Glomerular visceral epithelial cell (primary cell): Measurements from ENCODE around the gene ACBD6.

Experiments used
- DNase-seq: peaks from one replicate; pipeline ENCODE4 v3.0.0-alpha.2; 2016; ENCODE audit errors: extremely low spot score

Gene ACBD6

DNA sequence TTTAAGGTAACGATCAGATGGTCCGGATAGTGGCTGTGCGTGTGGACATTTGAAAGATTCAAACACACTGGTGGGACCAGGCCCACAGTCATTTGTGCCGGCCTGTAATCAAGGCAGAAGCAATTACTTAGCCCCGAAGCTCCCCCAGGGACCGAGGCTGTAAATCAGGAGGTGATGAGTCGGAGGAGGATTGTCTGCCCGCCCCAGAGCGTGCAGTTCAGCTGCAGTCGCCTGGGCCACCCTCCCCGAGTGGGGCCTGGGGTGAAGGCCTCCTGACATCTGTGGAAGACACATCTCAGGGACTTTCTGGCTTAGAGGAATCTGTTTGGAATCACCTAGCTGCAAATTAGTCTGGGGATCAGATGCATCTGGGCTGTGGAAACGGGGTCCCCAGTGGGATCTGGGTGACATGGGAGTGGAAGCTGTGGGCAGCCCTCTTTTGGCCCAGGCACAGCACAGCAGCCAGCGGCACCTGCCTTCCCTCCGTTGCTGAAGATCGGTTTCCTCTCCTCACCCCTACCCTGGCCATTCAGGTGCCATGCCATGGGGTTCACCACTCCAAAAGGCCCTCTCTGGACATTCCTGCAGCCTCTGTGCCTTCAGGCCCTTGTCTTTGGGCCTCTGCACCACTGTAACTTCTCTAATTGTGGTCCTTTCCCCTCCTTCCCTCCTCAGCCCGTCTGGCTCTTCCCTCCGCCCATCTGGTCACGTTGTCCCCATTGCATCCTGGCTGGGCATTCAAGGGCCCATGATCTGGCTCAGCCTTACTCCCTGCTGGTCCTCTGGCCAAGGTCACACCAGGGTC is 246.6 kb downstream of the ACBD6 start:
- no peak for DNase-seq

DNA sequence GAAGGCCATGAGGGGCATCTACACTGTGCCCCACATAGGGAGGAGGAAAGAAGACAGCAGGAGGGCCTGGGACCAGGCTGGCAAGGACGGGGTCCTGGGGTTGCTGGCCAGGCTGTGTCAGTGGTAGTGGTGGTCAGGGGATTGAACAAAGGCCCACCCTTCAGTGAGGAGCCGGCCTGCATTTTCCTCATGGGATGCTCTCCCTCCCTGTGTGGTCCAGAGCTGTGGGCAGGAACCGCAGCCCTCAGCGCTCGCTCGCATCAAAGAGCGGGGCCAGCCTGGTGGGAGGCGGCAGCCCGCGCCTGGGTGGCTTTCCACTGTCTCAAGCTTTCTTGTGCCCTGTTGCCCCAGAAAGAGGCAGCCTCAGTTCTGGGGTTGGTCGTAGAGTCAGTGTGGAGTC is 247.5 kb downstream of the ACBD6 start:
- no peak for DNase-seq

DNA sequence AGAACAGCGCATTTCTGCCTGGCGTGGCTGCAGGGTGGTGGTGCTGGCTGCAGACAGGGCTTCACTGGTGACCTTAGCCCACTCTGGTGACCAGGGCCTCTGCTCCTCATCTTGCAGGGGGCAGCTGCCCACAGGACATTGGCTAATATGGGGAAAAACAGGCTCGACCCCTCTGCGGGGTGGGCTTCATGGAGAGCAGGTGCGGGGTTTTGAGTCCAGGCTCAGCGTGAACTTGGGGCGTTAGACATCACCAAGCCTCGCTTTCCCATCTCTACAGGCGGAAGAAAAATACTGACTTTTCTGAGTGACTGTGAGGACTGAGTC is 247.9 kb downstream of the ACBD6 start:
- DNase-seq = no peak

DNA sequence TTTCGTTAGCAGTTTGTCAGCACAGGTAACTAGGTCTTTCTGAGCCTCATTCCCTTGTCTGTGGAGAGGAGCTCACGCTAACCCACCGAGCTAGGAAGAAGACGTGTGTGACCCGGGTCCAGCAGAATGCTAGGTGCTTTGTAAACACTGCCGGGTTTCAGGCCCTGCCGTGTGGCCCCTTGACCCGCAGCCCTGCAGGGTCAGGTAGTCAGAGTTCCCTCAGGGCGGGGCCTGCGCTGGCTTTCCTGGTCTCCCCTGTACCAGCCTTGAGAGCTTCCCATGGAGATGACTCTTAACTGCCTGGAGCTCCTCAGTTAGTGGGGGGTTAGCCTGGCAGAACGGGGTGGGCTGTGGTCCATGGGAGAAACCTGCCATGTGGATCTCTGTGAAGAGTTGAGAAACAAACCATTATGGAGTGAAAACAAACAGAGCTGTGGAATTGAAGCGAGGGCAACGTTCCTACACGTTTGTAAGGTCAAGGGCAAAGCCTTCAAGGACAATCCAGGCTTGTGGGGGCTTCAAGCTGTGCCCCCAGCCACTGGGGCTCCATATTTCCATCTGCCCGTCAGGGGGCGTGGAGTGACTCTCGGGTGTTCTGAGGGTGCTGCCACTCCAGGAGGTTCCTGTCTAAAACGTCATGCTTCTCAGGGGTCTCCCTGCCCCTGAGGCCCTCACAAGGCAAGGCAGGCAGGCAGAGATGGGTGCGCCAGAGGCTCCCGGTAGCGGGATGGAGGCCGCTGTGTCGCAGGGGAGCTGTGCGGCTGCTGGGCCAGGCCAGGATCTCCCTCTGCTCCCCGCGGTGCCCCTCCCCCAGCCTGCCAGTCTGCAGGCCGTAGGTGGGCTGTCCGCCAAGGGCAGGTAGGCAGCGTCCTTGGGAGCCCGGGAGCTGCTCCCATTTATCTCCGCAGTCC is 248.5 kb downstream of the ACBD6 start:
- DNase-seq = no peak

DNA sequence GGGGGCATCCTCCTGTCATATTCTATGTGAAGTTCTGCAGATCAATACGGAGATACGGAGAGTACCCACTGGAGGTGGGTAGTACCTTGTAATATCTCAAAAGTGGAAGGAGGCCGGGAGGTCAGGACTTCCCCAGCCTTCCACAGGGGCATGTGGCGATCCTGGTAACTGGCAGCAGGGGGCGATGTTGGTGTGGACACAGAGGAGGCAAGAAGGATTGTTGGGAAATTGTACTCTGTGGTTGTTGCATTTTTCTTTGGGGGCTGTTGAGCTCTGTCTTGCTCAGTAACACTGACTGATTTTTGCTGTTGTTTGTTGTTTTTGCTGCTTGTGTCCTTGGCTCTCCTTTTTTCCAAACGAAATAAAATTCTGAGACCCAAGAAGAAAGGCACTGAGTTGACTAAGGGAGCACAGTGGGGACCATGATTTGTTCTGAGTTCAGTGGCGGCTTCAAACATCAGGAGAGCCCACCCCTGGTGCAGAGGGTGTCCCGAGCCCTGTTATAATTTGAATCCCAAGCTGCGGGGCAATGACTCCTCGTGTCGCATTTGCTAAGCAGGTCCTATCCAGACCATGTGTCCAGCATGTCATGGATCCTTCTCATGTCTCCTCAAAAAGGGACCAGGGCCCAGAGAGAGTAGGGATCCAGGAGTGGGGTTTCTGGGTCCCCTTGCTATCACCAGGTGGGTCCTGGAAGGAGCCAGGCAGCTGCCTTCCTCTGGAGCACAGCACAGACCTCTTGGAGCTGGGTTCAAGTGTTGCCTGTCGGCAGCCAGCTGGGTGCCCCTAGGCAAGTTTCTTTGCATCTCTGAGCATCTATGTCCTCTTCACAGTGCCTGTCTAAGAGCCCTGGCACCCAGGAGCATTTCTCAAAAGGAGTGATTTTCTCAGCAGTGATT is 249.5 kb downstream of the ACBD6 start:
- peak; percentile 71 for DNase-seq

DNA sequence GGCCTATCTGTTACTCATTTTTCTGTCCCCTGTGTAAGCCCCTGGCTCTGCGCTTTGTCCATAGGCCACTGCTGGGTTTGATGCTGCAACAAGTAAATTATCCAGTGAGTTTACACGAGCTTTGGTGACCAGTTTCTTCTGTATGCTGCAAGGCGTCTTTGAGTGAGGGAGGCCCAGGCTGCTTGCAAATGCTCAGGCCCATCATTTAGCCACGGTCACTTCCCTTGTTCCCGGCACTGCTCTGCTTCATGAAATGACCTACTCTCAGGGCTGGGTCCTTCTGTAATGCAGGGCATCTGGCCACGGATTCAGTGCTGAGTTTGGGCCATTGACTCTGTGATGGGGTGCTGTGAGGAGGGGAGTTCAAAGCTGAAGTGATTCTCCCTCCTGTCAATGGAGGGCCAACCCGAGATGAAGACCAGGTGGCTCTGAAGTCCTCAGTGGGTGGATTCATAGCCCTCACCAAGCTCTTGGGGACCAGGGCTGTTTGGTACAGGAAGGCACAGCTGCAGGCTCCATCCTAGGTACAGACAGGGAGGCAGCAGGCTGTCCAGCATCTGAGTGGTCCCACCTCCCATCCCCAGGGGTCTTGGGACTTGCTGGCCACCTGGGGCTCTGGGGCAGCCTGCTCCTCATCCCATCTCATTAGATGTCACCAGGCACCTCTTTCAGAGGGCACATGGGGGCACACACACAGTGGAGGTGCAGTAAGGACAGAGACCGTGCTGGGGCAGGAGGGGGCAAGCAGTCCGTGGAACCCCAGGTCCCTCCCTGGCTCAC is 250.7 kb downstream of the ACBD6 start:
- no peak for DNase-seq

DNA sequence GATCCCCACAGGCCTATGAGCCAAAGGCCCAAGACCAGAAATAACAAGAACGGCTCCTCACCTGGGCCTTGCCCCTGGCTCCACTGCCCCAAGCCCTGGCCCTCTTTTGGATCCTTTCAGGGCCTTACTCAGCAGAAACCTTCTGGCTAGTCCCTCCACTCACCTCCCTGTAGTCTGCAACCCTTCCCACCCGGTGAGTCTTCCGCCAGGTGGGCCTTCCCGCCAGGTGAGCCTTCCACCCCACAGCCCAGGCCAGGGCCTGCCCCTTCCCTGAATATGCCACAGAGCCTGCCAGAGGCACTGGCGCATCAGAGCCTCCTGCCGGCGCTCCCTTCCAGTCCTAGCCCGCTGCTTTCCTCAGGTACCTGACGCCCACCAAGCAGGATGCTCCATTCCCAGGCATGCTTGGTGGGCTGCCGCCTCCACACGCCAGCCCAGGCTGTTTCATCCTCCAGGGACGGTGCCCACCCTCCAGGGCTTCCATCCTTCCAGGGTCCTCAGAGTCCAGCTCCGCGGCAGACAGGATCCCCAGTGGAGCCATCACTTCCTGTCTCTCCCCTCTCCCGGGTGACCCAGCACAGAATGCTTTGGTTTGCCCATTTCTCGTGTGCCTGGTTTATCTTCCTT is 251.4 kb downstream of the ACBD6 start:
- no peak for DNase-seq

DNA sequence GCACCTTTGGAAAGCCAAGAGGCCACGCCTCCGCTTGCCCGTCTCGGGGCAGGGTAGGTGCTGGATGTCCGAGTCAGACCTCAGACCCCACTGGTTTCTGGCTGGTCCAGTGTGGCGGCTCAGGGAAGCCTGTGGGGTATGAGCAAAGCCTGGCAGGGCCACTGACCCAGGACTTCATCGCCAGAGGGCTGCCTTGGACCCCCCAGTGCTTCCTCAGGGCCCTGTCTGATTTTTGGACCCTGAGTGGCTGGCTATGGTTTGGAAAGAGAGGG is 251.9 kb downstream of the ACBD6 start:
- DNase-seq = no peak

DNA sequence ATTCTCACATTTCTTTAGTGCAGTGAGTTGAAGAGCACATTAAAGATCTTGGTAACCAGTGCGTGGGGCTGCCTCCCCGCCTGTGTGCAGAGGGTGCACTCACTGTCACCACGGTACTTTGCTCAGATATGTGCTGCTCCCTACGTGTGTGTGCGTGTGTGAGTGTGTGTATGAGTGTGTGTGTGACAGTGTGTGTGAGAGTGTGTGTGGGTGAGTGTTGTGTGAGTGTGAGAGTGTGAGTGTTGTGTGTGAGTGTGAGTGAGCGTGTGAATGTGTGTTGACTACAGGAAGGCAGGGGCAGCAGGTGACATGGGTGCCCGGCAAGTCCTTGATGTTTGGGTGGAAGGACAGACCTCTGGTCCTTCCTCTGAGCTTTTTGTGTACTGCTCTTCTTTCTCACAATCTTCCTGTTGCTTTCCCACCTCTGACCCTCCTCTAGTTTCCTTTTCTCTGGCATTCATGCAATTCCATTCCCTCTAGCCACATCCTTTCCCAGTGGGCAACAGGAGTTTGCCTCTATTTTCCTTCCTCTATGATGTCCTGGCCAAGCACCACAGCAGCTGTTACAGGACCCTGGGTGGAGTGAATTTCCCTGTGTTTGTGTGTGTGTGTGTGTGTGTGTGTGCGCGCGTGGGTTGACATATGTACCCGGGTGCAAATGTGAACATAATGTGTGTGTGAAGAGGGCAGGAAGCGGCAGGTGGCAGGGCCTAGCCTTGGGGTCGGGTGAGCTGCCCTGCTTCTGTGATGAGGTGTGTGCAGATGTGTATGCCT is 252.5 kb downstream of the ACBD6 start:
- DNase-seq = no peak

DNA sequence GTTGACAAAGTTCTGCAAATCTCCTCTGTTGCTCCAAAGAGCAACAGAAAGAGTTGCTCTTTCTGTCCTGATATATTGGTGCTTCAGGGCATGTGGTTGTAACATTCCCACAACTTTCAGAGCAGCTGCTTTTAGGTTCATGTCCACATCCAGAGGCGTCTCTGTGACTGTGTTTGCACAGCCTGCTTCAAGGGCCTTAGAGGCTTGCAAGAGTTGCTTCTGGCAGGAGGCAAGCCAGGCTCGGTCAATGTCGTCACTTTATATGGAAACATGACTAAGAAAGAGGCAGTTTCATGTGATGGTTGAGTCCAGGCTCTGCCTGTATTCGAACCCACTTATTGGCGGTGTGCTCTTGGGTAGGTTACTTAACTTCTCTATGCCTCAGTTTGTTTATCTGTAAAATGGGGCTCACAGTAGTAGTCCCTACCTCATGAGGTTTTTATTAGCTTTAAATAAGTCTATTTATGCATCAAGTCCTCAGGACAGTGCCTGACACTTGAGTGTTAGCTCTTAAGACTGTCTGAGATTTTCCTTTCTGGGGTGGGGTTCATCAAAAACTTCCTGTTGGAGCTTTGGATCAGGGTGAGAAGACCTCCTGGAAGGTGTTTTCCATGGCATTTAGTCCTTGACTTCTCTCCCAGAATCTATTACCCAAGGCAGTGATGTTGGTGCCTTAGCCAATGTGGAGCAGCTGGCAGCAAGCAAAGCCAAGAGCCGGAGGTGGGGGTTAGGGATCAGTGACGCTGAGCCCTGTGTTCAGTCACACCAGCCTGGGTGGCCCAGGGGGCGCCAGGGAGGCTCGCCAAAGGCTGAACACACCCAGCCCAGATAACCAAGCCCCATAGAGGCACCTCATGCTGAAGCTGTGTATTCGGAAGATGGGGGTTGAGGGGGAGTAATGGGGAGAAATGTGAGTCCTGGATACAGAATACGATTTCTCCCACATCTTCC is 253.4 kb downstream of the ACBD6 start:
- DNase-seq = no peak

DNA sequence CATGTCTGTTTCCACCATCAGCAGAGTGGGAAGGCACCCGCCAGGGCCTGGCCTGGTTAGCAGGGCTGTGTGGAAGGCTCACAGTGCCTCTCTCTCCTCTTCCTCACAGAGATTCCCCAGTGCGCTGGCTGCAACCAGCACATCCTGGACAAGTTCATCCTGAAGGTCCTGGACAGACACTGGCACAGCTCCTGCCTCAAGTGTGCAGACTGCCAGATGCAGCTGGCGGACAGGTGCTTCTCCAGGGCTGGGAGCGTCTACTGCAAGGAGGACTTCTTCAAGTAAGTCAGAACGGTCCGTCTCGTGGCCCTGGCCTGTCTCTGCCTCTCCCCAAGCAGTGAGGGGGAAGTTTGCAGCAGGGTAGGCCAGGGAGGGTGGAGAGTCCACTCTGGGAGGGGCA is 254.2 kb downstream of the ACBD6 start:
- no peak for DNase-seq

DNA sequence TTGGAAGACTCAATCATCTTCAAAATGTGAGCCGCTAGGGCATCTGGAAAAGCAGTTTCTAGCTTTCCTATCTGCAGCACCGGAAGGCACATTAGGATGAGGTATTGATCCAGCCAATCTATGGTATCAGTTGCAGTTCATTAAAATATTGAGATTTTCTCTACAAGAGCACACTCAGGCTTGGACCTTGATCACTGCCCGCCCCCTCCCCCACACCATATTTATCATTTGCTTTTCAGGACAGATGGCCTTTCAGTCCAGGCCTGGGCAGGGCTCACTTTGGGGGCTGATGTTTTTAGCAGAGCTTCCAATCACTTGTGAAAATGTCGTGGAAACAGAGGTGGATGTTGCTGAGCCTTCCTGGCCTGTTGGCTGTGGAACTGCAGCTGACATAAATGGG is 254.8 kb downstream of the ACBD6 start:
- no peak for DNase-seq

DNA sequence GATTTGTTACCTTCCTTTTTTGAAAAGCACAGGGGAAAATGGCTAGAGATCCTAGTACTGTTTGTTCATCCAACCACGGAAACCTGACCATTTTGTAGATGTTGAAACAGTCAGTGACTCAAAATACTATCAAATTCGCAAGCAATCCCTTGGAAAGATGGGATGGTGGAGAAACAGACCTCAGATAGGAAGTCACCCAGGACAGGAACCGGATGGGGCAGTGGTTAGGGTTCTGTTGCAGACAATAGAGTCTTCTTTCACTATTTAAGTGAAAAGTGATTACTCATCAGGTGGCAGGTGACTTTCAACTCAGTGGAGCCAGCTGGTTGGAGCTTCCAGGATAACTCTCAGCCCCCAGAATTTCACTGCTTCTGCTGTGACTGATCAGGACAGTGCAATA is 255.3 kb downstream of the ACBD6 start:
- no peak for DNase-seq

DNA sequence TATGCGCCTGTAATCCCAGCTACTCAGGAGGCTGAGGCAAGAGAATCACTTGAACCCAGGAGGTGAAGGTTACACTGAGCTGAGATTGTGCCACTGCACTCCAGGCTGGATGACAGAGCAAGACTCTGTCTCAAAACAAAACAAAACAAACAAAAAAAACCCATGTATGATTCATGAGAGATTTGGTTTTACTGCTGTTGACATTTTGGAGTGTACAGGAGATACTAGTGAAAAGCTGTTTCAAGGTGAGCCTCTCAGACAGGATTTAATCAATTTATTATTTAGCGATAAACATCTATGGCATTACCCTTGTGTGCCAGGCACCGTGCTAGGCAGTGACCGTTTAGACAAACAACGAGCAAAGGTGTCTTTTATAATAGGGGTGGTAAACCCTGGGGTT is 255.8 kb downstream of the ACBD6 start:
- DNase-seq = no peak

DNA sequence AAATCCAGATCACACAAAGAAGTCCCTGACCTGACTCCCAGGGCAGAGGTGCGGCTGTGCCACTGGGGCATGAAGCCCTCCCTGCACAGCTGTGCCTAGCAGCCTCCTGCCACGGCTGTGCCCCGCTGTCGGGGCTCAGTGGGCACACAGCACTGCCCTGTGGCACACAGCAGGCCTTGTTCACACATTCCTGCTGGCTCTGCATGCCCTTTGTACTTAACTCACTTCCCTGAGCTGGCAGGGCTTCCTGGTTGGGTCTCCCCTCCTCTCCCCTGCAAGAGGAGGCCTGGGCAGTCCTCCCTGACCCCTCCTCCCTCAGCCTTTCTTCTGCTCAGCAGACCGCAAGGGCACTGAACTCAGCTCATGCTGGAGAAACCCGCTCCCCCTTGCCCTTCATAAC is 257.5 kb downstream of the ACBD6 start:
- DNase-seq = no peak

DNA sequence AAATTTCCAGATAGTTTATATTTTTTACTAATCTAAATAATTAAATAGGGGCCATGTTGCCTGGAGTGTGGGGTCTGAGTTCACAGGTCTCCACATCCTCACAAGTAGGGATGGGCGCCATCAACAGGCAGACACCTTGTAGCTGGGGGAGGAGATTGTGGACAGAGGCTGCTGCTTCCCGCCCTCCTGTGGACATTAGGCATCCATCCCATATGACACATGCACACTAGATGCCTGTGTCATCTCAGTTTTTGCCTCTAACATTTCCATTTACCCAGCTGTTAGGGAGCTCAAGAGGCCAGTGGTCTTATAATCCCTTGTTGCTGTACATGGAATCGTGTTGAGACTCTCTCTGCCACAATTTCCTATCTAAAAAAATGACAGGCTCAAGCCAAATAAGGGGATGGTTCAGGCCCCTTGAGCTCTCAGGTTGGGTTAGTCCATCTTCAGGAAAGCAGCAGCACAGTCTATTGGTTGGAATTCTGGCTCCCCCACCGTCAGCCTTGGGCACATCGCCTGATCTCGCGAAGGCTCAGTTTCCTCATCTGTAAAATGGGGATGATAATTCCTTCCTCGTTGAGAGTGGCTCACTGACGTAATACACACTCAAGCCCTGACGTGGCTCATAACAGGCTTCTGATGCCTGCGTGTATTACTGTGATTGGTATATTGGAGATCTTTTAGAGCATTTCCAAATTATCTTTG is 258.7 kb downstream of the ACBD6 start:
- DNase-seq = no peak

DNA sequence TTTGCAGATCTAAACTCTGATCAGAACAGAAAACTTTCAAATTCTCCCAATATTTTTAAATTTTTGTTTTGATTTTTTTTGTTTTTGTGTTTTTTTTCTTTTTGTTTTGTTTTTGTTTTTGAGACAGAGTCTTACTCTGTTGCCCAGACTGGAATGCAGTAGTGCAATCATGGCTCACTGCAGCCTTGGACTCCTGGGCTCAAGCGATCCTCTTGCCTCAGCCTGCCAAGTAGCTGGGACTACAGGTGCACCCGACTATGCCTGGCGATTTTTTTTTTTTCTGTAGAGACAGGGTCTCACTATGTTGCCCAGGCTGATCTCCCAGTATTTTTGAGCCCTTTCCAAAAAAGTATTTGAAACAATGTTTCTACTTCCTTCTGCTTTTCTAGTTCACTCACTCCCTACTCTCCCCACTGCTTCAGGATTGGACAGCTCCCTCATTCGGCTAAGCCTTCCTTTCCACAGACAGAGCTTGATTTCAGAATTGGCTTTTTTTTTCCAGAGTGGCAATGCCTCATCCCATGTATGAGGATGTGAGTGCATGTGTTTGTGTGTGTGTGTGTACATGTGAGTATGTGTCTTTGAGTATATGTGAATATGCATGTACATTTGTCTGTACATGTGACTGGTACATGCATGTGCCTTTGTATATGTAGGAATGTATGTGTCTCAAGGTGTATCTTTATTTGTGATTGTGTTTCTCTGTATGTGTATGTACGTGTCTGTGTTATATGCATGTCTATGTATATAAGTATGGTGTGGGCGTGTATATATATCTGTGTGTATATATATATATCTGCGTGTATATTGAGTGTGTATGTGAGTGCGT is 260.4 kb downstream of the ACBD6 start:
- DNase-seq = no peak
